ENCODE measurements around the gene SAP130.

The SAP130 gene

DNA sequence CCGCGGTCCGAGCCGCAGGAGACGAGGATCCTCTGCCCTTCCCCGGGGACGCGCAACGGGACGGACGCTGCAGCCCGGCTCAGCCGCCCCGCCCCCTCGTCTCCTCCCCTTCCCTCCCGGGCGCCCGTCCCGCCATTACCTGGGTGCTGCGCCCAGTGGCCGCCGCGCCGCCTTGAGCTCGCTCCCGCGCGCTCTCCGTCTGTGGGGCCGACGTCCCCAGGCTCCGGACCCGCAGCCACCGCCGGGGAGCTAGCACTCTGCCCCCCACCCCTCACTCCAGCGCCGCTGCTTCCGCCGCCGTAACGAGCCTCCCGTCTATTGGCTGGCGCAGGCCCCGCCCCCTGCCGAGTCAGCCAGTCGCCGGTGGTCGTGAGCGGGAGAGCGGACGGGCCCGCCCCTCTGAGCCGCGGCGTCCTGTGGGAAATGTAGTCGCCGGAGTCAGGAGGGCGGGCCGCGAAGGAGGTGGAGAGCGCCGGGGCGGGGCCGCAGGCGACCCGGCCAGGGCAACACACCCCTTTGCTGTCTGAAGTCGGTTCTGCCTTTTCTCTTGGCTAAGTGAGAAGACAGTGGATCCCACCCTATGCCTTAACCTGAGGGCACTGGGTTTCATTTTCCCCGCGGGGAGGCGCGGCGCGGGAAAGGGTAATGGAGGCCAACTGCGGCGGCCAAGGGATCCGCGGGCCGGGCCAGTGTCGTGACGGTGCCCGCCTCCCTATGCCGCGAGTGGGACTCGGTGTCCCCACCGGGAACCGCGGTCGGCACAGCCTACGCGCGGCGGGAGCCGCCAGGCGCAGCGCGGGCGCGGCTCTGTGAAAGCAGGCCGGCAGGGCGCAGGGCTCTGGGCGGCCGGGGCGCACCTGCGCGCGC is at the start of gene SAP130:
TSS of gene SAP130 (minus strand) at position 259 of the 867 bp plus-strand sequence. CDS start 1,767 bp downstream, outside the sequence.
- peak; percentile 72 for DNase-seq

DNA sequence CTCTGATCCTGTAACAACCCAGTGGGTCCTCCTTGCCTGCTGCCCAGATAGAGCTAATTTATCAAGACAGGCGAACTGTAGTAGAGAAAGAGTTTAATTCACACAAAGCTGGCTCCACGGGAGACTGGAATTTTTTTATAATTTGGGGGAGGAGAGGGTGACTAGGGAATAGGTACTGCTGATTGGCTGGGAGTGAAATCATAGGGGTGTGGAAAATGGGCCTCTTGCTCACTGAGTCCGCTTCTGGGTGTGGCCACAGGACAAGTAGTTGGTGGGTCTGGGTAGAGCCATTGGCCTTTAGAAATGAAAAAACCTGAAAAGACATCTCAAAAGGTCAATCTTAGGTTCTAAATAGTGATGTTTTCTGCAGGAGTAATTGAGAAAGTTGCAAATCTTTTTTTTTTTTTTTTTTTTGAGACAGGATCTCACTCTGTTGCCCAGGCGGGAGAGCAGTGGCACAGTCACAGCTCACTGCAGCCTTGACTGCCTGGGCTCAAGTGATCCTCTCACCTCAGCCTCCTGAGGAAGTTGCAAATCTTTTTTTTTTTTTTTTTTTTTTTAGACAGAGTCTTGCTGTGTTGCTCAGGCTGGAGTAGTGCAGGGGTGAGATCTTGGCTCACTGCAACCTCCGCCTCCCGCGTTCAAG is 48.7 kb upstream of the SAP130 start:
- no peak for DNase-seq

DNA sequence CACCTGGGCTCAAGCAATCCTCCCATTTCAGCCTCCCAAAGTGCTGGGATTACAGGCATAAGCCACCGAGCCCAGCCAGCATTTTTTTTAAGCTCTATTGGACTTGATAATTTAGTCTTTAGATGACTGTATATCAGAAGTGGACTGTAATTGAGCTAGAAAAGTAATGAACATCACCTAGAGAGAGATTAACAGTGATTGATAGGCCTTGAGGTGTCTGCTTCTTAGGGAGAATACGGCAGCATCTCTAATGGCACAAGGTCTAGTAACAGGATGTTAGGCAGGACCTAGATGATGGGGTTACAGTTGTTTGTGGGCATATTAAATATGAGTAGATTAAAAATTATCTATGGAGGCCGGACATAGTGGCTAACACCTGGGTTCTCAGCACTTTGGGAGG is 45.4 kb upstream of the SAP130 start:
- DNase-seq = no peak

DNA sequence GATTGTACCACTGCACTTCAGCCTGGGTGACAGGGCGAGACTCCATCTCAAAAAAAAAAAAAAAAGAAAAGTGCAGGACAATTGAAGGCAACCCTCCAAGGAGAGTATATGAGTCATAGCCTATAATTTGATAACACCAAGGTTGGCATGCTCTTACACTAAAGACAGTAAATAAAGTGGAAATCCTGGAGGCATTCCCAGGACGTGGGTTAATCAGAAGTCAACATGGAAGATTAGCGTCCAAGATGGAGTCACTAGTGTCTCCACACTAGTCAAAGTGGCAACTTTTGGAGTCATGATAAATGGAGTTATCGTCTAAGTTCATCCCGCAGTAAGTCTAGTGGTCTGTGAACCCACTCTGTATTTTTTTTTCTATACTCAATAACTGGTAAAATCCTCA is 41.9 kb upstream of the SAP130 start:
- DNase-seq = no peak

DNA sequence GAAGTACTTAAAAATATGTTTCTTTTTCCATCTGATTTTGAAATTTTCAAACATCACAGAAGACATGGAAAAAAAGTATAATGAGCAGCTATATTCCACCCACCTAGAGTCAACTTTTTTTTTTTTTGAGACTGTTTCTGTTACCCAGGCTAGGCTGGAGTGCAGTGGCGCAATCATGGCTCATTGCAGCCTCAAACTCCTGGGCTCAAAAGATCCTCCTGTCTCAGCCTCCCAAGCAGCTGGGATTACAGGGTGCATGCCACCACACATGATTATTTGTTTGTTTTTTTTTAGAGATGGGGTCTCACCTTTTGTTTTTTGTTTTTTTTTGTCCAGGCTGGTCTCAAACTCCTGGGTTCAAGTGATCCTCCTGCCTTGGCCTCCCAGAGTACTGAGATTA is 36.5 kb upstream of the SAP130 start:
- no peak for DNase-seq

DNA sequence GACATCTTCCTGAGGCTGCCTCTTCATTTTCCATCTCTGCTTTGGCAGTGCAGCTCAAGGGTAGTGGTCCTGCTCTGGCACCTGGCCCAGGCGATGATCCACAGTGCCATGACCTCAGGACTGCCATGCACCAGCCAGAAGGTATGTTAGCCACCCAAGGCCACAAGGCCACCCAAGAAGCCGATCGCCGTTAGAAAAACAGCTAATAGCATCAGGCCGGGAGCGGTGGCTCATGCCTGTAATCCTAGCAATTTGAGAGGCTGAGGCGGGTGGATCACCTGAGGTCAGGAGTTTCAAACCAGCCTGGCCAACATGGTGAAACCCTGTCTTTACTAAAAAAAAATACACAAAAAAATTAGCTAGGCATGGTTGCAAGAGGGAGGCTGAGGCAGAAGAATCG is 34.7 kb upstream of the SAP130 start:
- no peak for DNase-seq

DNA sequence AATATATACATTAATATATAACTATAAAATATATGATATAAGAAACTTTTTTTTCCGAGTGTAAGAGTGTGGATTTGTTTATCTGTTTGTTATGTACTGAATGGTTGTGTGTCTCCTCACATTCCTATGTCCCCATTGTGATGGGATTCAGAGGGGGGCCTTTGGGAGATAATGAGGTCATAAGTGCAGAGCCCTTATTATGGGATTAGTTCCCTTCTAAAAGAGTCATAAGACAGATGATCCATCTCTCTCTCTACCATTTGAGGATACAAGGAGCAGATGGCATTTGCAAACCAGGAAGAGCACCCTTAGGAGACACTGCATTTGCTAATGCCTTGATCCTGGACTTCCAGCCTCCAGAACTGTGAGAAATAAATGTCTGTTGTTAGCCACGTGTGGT is 30.3 kb upstream of the SAP130 start:
- no peak for DNase-seq

DNA sequence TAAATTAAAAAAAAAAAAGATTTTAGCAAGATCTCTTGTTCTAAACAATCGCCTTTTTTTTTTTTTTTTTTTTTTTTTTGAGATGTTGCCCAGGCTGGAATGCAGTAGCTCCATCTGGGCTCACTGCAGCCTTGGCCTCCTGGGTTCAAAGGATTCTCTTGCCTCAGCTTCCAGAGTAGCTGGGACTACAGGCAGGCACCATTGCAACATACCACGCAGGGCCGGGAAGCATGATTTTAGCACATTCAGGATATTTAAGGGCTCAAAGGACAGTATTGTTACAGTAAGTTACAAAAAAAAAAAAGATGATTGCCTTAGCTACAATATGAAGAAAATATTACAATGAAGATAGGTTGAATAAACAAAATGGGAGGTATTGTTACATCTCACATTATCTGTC is 29.5 kb upstream of the SAP130 start:
- DNase-seq = no peak

DNA sequence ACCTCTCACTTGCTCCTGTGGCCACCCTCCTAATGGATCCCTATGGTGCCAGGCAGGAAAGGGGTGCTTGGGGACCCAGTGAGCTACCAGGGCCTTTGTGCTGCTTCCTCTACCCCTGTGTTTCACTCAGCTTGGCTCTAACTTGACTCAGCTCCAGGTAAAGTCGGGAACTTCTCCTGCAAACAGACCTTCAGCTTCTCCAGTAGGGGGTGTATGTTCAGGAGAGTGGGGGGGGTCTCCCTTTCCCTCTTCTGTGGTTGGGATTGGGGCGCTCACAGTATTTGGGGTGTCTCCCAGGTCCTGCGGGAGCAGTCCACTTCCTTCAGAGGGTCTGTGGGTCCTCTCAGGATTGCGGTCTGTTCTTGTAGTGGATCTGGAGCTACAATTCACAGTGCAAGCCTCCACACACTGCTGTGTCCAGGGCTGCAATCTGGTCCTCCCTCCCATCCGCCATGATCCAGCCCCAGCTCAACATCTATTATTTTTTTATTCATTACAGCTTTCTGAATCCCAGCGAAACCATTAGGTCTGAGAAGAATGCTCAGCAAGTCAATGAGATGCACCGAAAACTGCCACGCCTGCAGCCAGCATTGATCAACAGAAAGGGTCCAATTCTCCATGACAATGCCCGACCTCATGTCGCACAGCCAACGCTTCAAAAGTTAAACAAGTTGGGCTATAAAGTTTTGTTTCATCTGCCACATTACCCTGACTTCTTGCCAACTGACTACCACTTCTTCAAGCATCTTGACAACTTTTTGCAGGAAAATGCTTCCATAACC is 26.4 kb upstream of the SAP130 start:
- no peak for DNase-seq

DNA sequence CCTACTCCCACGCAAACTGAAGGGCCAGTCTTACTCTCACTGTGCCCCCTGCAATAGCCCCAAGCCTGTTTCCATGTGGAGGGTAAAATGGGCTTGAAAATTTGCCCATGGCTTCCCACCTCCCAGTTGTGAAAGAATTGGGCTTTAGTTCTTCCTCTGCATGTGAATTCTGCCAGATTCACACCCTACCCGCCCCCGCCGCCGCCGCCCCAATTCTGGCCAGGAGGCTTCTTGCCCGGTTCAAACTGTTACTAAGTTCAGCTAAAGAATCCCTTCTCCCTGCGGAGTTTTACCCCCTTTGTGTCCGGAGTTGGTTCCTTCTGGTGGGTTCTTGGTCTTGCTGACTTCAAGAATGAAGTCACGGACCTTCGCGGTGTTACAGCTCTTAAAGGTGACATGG is 25.5 kb upstream of the SAP130 start:
- no peak for DNase-seq

DNA sequence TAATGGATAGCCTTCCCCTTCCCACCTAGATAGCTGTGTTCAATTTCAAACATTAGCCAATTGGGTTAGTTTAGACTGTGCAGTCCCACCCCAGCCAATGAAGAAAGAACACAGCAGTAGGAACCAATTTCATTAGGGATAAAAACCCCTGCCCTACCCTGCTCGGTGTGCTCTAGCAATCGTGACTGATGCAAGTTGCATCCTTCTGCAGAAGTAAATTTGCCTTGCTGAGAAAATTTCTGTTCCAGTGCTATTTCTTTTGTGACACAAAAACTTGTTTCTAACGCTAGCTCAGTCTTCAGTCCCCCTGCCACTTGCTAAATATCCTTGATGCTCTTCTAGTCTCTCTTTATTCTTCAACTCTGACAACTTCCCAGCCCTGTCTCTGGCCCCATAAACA is 15.2 kb upstream of the SAP130 start:
- DNase-seq = no peak

DNA sequence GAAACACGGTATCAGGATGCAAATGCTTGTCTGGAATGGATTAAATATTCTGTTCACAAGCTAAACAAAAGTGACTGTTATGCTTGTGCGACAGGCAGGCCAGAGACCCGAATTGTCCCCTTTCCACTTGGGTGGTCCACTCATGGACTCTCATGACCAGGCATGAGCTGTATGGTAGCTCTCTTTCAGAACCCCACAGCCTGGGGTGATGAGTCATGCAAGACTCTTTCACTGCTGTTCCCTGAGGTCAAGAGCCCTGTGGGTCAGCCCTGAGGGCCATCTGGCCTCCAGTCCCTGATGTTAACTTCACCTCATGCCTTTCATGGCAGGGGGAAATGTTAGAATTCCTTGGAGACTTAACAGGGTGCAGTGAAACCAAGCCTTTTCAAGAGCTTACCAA is 13.7 kb upstream of the SAP130 start:
- DNase-seq = no peak

DNA sequence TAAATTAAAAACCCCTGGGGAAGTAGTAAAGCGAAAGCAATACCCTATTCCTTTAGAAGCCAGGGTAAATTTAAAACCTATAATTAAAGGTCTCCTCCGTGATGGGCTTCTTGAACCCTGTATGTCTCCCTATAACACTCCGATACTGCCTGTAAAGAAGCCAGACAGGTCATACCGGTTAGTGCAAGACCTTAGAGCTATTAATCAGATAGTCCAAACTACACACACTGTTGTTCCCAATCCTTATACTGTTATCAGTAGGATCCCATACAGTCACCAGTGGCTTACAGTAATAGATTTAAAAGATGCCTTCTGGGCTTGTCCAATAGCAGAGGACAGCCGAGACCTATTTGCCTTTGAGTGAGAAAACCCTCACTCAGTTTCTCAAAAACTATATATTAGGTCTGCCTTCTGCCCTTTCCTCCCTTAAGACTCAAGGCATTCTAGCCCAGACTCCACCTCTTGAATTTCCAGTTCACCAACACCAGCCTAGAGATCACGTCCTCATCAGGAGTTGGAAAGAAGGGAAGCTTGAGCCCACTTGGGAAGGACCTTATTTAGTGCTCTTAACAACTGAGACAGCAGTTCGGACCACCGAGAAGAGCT is 12.4 kb upstream of the SAP130 start:
- DNase-seq = no peak

DNA sequence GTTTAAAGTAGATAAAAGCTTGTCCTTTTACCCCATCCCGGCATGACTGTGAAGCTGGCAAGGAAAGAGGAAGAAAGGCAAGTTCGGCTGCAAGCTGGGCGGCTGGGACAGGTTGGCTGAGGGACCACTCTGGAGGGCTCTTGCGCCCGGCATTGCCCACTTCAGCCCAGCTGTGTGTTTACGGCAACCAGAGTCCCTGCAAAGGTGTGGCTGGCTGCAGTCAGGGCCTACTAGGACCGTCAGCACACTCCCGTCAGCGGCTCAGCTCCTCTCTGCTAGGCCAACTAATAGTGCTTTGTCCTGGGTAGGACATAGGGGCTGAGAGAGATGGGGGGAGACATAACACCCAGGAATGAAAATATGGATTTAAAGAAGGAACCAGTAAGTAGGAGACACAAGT is 11.7 kb upstream of the SAP130 start:
- DNase-seq = no peak

DNA sequence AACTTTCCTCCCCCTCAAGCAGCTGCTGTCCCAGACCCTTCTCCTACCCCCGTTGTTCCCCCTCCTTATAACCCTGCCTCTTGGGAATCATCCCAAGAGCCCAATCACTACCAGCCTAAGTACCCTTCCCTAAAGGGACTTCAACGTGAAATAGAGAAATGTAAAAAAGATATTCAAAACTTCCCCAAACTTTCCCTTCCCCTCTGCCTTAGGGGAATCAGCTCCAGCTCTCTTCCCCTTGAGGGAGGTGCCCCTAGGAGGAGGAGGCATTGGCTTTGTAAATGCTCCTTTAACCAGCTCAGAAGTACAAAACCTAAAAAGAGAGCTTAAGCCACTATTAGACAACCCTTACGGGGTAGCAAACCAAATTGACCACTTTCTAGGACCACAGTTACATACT is 10.6 kb upstream of the SAP130 start:
- DNase-seq = no peak

DNA sequence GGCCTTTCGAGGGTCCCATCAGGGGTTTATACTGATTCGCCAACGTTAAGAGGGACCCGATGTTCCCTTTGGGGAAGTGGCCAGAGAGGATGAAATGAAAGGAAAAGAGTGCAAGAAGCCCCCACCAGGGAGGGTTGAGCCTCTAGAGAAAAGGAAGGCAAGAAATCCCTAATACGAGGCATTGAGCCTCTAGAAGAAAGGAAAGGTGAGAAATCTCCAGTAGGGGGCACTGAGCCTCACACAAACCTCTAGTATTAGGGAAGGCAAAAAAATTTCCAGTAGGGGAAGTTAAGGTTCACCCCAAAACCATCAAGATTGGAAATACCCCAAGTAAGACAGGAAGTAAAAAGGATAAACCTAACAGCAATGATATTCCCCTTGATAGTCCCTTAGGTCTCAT is 9.8 kb upstream of the SAP130 start:
- DNase-seq = no peak

DNA sequence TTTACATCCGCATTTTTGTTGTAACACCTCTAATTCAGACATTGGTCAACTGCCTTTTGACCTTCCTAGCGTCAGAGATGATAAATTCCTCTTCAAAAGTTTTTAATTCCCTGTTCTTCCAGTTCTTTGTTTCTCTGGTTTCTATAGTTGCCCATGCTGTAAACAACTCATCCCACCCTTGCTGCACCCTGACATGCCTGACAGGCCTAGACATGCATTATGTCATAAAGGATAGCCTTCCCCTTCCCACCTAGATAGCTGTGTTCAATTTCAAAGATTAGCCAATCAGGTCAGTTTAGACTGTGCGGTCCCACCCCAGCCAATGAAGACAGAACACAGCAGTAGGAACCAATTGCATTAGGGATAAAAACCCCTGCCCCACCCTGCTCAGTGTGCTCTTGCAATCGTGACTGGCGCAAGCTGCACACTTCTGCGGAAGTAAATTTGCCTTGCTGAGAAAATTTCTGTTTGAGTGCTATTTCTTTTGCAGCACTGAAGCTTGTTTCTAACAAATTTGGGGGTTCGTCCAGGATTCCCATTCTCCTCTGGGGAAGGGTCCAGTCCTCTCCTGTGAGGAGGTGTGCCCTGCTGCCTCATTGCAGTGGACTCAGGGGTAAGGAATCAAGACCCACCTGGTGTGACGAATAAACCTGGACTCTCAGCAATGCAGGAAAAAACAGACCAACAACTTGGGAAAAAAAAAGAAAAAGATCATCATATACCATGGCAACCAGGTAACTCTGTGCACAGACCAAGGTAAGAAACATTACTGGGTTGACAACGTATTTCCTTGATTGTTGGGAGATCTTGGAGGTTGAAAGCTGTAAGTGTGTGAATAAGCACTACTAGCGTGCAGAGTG is 9.1 kb upstream of the SAP130 start:
- DNase-seq = no peak

DNA sequence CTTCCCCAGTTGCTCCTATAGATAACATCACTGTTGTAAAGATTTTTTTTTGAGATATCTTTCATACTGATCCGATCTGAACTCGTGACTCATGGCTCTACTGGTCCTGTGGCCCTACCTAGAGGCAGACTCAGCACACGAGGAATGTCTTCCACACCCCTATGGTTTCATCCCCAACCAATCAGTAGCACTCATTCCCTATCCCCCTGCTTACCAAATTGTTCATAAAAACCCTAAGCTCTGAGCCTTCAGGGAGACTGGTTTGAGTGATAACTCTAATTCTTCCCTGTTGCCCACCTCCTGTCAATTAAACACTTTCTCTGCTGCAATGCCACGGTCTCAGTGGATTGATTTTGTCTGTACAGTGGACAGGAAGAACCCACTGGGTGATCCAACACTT is 4.2 kb upstream of the SAP130 start:
- DNase-seq = no peak

DNA sequence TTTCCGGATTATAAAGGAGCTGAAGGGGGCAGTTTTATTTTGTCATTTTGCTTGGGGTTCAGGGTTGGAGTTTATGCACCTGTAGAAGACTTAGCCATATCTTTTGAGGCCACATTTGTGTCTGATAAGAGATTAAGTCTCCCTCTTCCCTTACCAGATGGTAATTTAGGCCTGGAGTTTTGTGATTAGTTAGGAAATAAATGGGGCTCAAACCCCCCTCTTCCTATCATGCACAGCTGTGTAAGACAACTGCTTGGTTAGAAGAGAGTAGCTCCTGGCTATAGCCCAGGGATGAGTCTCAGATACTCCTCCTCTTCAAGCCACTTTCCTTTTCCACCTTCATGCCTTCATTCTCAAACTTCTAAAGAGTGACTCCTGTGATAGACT is 802 bp upstream of the SAP130 start:
- DNase-seq = no peak

DNA sequence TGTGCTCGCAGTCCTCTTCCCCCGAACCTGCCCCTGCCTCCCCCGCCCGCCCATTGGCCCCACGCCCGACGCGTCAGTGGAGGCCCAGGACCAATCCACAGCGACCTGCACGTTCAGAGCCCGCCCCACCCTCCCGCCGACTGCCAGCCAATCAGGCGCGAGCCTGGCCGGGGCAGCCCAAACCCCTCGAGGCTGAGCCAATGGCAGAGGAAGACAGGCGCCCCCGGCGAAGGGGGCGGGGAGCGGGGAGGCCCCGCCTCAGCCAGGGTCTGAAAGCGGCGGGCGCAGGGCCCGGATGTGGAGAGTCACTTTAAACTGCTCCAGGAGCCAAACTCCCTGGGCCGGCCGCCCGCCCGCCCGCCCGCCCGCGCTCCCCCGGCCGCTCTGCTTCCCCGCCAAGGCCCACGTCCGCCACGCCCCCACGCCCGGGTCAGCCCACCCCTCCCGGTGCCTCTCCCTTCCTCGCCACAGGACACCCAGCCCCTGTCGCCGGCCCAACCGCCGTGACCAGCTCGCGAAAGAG is 520 bp downstream of the SAP130 start:
- peak; percentile 89 for DNase-seq

DNA sequence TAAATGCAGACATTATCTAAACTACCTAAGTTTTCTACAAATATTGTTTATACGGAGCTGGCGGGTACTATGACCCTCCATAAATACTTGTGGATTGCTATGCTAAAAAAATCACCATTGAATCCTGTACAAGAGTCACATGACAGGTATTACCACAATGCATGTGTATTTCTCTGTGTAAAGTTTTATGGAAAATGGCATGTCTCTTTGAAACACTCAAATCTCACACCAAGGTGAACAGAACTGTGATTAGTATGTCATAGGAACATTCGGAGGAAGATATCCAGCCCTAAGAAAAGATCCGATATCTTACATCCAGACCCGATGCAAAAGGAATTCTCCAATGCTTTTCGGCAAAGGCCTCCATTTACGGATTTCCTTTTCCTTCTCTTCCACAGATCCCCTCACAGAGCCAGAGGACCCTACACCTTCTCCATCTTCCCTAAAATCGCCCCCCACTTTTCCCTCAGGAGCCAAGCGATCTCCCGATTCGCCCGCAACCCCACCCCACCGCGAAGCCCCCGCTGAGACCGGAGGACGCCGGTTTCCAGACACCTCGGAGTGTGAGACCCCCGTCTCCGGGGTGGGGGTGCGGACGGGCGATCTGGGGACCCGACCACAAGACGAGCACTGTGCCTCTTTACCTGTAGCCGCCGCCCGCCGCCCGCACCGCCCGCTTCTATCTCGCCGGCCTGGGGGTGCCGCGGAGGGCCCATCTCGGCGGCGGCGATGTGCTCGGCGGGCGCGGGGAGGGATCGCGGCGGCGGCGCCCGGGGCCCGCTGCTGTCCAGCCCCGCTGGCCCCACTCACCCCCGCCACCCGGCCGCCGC is 1.2 kb downstream of the SAP130 start:
- no peak for DNase-seq

All from NCI-H2081 treated with DMSO at 0.1 percent for 48 hours (cell line).